Measurements from ENCODE around the gene TAGLN3.

The TAGLN3 gene

GRCh38 chr3:112018712-112019111 is 20.0 kb downstream of the TAGLN3 start:
- H3K4me3 ChIP-seq (ENCODE audit: low read depth, low read length), result no peak overlapping the region
- TF ChIP-seq CTCF (IDR thresholded peaks at IDR 0.05; ENCODE audit: low read depth, low read length), result no peak

DNA sequence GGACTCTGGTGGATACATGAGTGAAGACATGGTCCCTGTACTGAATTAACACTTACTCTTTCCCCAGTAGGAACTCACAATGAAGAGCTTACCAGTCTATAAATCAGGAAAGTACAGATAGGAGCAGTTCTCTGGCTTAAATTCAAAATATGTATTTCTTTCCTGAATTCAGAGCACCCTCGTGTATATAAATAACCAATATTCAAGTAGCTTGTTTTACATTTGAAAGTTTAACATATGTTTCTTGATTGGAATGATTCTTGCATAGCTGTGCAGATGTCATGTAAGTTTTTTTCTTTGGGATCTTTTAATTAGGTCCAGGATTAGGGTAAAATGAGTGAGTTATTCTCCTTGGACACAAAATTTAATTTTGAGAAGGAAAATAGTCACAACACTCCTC is 21.0 kb downstream of the TAGLN3 start:
- no peak overlapping the region for H3K4me3 ChIP-seq (ENCODE audit: low read depth, low read length)
- no peak for TF ChIP-seq CTCF (IDR thresholded peaks at IDR 0.05; ENCODE audit: low read depth, low read length)

GRCh38 chr3:112020674-112021085 is 22.0 kb downstream of the TAGLN3 start:
- no peak for TF ChIP-seq CTCF (IDR thresholded peaks at IDR 0.05; ENCODE audit: low read depth, low read length)

GRCh38 chr3:112027142-112027541 is 28.4 kb downstream of the TAGLN3 start:
- TF ChIP-seq CTCF (IDR thresholded peaks at IDR 0.05; ENCODE audit: low read depth, low read length), result no peak
- H3K4me3 ChIP-seq (ENCODE audit: low read depth, low read length), result no peak overlapping the region

More at GRCh38 chr3:112020674-112021085, 22.0 kb downstream of the TAGLN3 start:
- H3K4me3 ChIP-seq (ENCODE audit: low read depth, low read length), result no peak overlapping the region

GRCh38 chr3:112027826-112028225 is 29.1 kb downstream of the TAGLN3 start:
- no peak for TF ChIP-seq CTCF (IDR thresholded peaks at IDR 0.05; ENCODE audit: low read depth, low read length)
- no peak overlapping the region for H3K4me3 ChIP-seq (ENCODE audit: low read depth, low read length)

DNA sequence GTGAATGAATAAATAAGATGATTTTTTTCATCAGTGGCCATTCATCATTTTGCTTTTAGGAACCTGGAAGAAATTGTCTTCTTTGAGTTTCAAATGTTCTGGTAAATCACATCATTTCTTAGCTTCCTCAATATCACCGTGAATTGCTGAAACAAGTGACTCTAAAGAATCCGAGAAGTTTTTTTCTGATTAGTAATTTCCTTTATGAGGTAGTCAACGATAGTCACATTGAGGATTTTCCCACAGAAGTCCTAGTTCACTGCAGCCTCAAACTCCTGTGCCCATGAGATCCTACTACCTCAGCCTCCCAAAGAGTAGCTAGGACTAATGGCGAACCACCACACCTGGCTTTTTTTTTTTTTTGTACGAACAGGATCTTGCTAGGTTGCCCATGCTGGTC is 32.2 kb downstream of the TAGLN3 start:
- no peak for TF ChIP-seq CTCF (IDR thresholded peaks at IDR 0.05; ENCODE audit: low read depth, low read length)
- no peak overlapping the region for H3K4me3 ChIP-seq (ENCODE audit: low read depth, low read length)

GRCh38 chr3:112032098-112032731 is 33.5 kb downstream of the TAGLN3 start:
- H3K4me3 ChIP-seq (ENCODE audit: low read depth, low read length), result no peak overlapping the region
- TF ChIP-seq CTCF (IDR thresholded peaks at IDR 0.05; ENCODE audit: low read depth, low read length), result no peak
